Stimulated activated CD8-positive, alpha-beta memory T cell treated with anti-CD3 and anti-CD28 coated beads, Interleukin-4, amount 100 ng/mL, for 24 hours (primary cell): ENCODE data around the gene TESK2.
"Not testable (repeated sequence)": the region's sequence is repeated elsewhere in the genome, so short reads cannot be mapped to it uniquely, and the experiment has no call there.

Source experiments
- DNase-seq: peaks from one replicate; pipeline ENCODE4 v3.0.0-alpha.2; 2020; ENCODE audit warnings: low read depth

The TESK2 gene

GRCh38 chr1:45411510-45411899, 79.5 kb downstream of the TESK2 start:
- DNase-seq = no peak

- no peak for DNase-seq
These were observed 80.0 kb downstream of the TESK2 start for GRCh38 chr1:45410850-45411509.

- DNase-seq = no peak
These were observed 81.7 kb downstream of the TESK2 start for GRCh38 chr1:45409276-45409675.

GRCh38 chr1:45407629-45408287, 83.2 kb downstream of the TESK2 start:
- no peak for DNase-seq

GRCh38 chr1:45405636-45406035, 85.3 kb downstream of the TESK2 start:
- no peak for DNase-seq

- DNase-seq = no peak
These were observed 87.2 kb downstream of the TESK2 start for GRCh38 chr1:45403718-45404117.

- DNase-seq = no peak
These were observed 87.7 kb downstream of the TESK2 start for GRCh38 chr1:45403298-45403697.

- no peak for DNase-seq
These were observed 89.4 kb downstream of the TESK2 start for GRCh38 chr1:45401524-45401923.

GRCh38 chr1:45400049-45400448, 90.9 kb downstream of the TESK2 start:
- no peak for DNase-seq

GRCh38 chr1:45397285-45397684, 93.7 kb downstream of the TESK2 start:
- DNase-seq = no peak

- no peak for DNase-seq
These were observed 95.4 kb downstream of the TESK2 start for GRCh38 chr1:45395582-45395981.

GRCh38 chr1:45395051-45395450, 95.9 kb downstream of the TESK2 start:
- no peak for DNase-seq

- DNase-seq = no peak
These were observed 96.6 kb downstream of the TESK2 start for GRCh38 chr1:45394342-45394741.

- DNase-seq = peak; percentile 5
These were observed 97.2 kb downstream of the TESK2 start for GRCh38 chr1:45393718-45394302.

- no peak for DNase-seq
These were observed 104.7 kb downstream of the TESK2 start for GRCh38 chr1:45386219-45386618.

- no peak for DNase-seq
These were observed 105.7 kb downstream of the TESK2 start for GRCh38 chr1:45385302-45385701.

- not testable (repeated sequence) for DNase-seq
These were observed 106.8 kb downstream of the TESK2 start for GRCh38 chr1:45384213-45384612.

- DNase-seq = no peak
These were observed 107.8 kb downstream of the TESK2 start for GRCh38 chr1:45383191-45383590.

- no peak for DNase-seq
These were observed 109.7 kb downstream of the TESK2 start for GRCh38 chr1:45381243-45381642.

- DNase-seq = no peak
These were observed 110.2 kb downstream of the TESK2 start for GRCh38 chr1:45380730-45381129.

GRCh38 chr1:45380125-45380524, 110.8 kb downstream of the TESK2 start:
- no peak for DNase-seq

- DNase-seq = no peak
These were observed 111.4 kb downstream of the TESK2 start for GRCh38 chr1:45379524-45379923.

GRCh38 chr1:45378184-45378583, 112.8 kb downstream of the TESK2 start:
- no peak for DNase-seq
